ENCODE results near the gene GPR150.

DNA sequence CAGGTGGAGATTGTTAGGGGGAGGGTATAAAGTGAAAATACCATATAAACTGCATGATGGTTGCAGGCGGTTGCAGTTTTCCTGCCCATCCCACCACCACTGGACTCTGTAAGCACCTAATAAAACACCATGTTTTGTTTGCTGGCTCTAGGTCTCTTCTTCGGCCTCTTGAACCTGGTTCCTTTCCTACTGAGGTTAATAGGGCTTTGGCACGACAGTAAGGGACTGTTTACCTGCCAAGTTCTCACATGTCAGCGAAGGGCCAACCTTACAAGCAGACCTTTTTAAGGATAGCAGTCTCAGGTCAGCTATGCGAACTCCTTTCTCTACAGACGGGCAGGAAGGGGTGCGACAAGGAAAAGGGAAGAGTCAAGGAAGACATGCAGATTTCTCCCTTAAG is 23.3 kb downstream of the GPR150 start:
- TF ChIP-seq, protein P1, sequence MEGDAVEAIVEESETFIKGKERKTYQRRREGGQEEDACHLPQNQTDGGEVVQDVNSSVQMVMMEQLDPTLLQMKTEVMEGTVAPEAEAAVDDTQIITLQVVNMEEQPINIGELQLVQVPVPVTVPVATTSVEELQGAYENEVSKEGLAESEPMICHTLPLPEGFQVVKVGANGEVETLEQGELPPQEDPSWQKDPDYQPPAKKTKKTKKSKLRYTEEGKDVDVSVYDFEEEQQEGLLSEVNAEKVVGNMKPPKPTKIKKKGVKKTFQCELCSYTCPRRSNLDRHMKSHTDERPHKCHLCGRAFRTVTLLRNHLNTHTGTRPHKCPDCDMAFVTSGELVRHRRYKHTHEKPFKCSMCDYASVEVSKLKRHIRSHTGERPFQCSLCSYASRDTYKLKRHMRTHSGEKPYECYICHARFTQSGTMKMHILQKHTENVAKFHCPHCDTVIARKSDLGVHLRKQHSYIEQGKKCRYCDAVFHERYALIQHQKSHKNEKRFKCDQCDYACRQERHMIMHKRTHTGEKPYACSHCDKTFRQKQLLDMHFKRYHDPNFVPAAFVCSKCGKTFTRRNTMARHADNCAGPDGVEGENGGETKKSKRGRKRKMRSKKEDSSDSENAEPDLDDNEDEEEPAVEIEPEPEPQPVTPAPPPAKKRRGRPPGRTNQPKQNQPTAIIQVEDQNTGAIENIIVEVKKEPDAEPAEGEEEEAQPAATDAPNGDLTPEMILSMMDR (IDR thresholded peaks at IDR 0.05): no peak
- TF ChIP-seq POLR2A (IDR thresholded peaks at IDR 0.05): no peak

Data from body of pancreas (tissue), 4 donors.